Measurements from ENCODE around the gene CDK5RAP2.
"Not testable (repeated sequence)": the region's sequence is repeated elsewhere in the genome, so short reads cannot be mapped to it uniquely, and the experiment has no call there.

The CDK5RAP2 gene

DNA sequence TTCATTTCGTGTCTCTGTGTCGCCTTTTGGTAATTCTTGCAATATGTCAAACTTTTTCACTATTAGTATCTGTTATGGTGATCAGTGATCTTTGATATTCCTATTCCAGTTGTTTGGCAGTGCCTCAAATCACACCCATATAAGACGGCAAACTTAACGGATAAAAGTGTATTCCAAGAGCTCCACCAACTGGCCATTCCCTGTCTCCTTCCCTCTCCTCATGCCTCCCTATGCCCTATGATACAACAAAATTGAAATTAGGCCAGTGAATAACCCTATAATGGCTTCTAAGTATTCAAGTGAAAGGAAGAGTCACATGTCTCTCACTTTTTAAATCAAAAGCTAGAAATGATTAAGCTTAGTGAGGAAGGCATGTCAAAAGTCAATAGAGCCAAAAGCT lies 74.8 kb downstream of the CDK5RAP2 start:
- H3K27ac Mint-ChIP-seq, result no peak overlapping the region

GRCh38 chr9:120500733-120501132 lies 79.2 kb downstream of the CDK5RAP2 start:
- Mint-ChIP-seq H3K9me3 (no peaks in the 10 kb centered on the region), H3K4me3 (no peak overlapping the region), H3K27ac (peak overlapping the region; percentile 5), H3K4me1 (peaks cover 3% of the 10 kb centered on the region), H3K36me3 (peaks cover 40% of the 10 kb centered on the region), H3K27me3 (no peaks in the 10 kb centered on the region)
- ATAC-seq (ENCODE audit: low read depth), result no peak
- no peak for DNase-seq (ENCODE audit: low spot score in 2 of 2)

More for the DNA sequence above, 74.8 kb downstream of the CDK5RAP2 start:
- DNase-seq (ENCODE audit: low spot score in 2 of 2), result no peak
- Mint-ChIP-seq H3K36me3 (peaks cover 60% of the 10 kb centered on the region), H3K4me3 (no peak overlapping the region), H3K27me3 (no peaks in the 10 kb centered on the region), H3K9me3 (no peaks in the 10 kb centered on the region), H3K4me1 (peaks cover 3% of the 10 kb centered on the region)
- no peak for ATAC-seq (ENCODE audit: low read depth)

GRCh38 chr9:120497865-120498264 lies 82.1 kb downstream of the CDK5RAP2 start:
- not testable (repeated sequence) for H3K27ac Mint-ChIP-seq; H3K9me3 Mint-ChIP-seq; DNase-seq (ENCODE audit: low spot score in 2 of 2); H3K4me1 Mint-ChIP-seq; ATAC-seq (ENCODE audit: low read depth); H3K4me3 Mint-ChIP-seq; H3K27me3 Mint-ChIP-seq
- peaks cover 28% of the 10 kb centered on the region for H3K36me3 Mint-ChIP-seq

DNA sequence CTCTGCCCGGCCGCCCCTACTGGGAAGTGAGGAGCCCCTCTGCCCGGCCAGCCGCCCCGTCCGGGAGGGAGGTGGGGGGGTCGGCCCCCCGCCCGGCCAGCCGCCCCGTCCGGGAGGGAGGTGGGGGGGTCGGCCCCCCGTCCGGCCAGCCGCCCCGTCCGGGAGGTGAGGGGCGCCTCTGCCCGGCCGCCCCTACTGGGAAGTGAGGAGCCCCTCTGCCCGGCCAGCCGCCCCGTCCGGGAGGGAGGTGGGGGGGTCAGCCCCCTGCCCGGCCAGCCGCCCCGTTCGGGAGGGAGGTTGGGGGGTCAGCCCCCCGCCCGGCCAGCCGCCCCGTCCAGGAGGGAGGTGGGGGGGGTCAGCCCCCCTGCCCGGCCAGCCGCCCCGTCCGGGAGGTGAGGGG lies 83.5 kb downstream of the CDK5RAP2 start:
- DNase-seq (ENCODE audit: low spot score in 2 of 2); H3K4me1 Mint-ChIP-seq; ATAC-seq (ENCODE audit: low read depth); H3K27me3 Mint-ChIP-seq; H3K27ac Mint-ChIP-seq; H3K9me3 Mint-ChIP-seq; H3K4me3 Mint-ChIP-seq: not testable (repeated sequence)
- H3K36me3 Mint-ChIP-seq, result peaks cover 17% of the 10 kb centered on the region

DNA sequence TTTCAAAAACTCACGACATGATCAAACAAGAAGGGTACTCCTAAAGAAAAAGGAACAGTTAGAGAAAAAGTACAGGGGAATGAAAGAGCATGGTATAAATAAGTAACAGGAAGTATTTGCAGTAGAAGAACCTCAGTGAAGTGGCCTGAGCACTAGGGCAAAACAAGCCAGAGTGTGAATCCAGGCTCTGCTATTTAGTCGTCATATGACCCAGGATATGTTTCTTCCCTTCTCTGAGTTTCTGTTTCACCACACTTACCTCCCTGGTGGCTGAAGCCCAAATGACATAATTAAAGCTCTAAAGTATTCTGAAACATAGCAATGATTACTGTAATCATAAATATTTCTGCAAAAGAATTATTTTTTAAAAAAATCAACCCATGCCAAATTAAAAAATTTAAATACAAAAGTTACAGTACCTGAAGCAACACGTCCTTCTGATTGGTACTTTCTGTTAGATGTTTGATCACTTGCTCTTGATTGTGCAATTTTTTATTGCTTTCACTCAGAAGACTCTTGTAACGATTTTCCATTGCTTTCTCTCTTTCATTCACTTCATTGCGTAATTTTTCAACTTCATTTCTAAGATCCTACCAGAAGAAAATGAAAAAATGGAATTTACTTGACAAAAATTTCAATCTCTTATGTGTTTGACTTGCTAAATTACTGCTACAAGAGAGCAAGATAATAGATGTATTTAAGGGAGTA lies 88.9 kb downstream of the CDK5RAP2 start:
- Mint-ChIP-seq H3K9me3 (peaks cover 1% of the 10 kb centered on the region), H3K27ac (peak overlapping the region; percentile 29), H3K4me1 (peaks cover 4% of the 10 kb centered on the region), H3K36me3 (peaks cover 41% of the 10 kb centered on the region), H3K4me3 (no peak overlapping the region), H3K27me3 (no peaks in the 10 kb centered on the region)
- DNase-seq (ENCODE audit: low spot score in 2 of 2) (no peak), ATAC-seq (ENCODE audit: low read depth) (peak; percentile 79)

DNA sequence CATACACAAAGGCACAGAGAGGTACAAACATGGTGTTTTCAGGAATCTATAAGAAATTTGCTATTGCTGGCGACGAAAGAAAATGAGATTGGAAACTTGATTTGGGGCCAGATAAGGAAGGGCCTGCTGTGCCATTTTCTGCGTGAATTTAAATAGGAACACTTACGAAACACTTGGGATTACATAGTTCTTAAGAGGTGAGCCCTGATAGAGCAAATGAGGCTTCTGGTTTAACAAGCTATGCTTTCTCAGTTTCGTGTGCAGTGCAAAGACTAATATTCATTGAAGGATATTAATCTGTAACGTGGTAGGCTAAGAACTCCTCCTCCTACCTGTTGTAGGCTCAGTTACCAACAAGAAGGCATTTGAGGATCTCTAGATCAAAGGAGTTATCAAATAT lies 93.1 kb downstream of the CDK5RAP2 start:
- no peak for ATAC-seq (ENCODE audit: low read depth)

GRCh38 chr9:120486347-120486746 lies 93.6 kb downstream of the CDK5RAP2 start:
- no peak overlapping the region for H3K4me3 Mint-ChIP-seq
- no peaks in the 10 kb centered on the region for H3K27me3 Mint-ChIP-seq
- DNase-seq (ENCODE audit: low spot score in 2 of 2) (no peak), ATAC-seq (ENCODE audit: low read depth) (no peak)
- H3K9me3 Mint-ChIP-seq, result no peaks in the 10 kb centered on the region
- H3K36me3 Mint-ChIP-seq, result peaks cover 51% of the 10 kb centered on the region
- H3K27ac Mint-ChIP-seq, result no peak overlapping the region
- peaks cover 4% of the 10 kb centered on the region for H3K4me1 Mint-ChIP-seq

More for the DNA sequence above, 93.1 kb downstream of the CDK5RAP2 start:
- Mint-ChIP-seq H3K9me3 (no peaks in the 10 kb centered on the region), H3K4me1 (peaks cover 4% of the 10 kb centered on the region), H3K4me3 (no peak overlapping the region), H3K27ac (no peak overlapping the region), H3K27me3 (no peaks in the 10 kb centered on the region), H3K36me3 (peaks cover 51% of the 10 kb centered on the region)
- DNase-seq (ENCODE audit: low spot score in 2 of 2), result no peak

- Mint-ChIP-seq H3K27me3 (no peaks in the 10 kb centered on the region), H3K4me1 (peaks cover 4% of the 10 kb centered on the region), H3K9me3 (no peaks in the 10 kb centered on the region), H3K36me3 (peaks cover 48% of the 10 kb centered on the region), H3K4me3 (no peak overlapping the region), H3K27ac (no peak overlapping the region)
- no peak for DNase-seq (ENCODE audit: low spot score in 2 of 2)
- no peak for ATAC-seq (ENCODE audit: low read depth)
These were observed 94.2 kb downstream of the CDK5RAP2 start for GRCh38 chr9:120485788-120486187.

GRCh38 chr9:120484162-120484561 lies 95.8 kb downstream of the CDK5RAP2 start:
- Mint-ChIP-seq H3K27ac (no peak overlapping the region), H3K4me1 (peaks cover 3% of the 10 kb centered on the region), H3K27me3 (no peaks in the 10 kb centered on the region), H3K4me3 (no peak overlapping the region), H3K36me3 (peaks cover 38% of the 10 kb centered on the region), H3K9me3 (no peaks in the 10 kb centered on the region)
- no peak for DNase-seq (ENCODE audit: low spot score in 2 of 2)
- no peak for ATAC-seq (ENCODE audit: low read depth)

DNA sequence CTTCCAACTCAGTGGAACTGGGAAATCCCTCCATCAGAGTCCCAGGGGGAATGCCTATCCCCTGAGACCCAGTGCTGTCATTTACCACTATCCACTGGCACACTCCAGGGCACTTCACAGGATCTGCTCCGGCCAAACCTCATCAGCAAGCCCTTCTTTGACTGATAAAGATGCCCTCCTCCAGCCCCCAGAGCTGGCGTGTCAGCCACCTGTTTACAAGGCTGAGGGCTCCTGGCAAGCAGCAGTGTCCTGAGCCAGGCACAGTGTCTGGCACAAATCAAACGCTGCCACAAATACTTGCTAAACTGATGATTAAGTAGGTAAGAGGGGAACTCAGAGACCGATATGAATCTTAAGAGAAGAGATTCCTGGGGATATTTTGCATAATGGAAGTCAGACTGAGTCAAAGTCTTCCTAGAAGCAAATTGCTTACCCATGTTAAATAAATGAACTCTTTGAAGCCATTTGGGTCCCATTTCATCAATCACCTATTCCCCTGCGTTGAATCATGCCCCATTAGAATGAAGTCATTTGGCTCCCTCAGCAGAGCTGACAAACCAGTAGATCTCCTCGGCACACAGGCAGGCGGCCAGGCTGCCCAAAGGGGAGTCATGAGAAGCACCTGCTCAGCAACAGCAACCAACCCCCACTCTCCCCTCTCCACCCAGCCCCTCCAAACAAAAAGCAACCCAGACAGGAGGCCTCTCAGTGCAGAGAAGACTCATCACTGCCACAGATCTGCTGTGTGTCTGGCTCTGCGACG lies 97.4 kb downstream of the CDK5RAP2 start:
- ATAC-seq (ENCODE audit: low read depth) (no peak), DNase-seq (ENCODE audit: low spot score in 2 of 2) (no peak)
- H3K4me3 Mint-ChIP-seq, result no peak overlapping the region
- H3K27ac Mint-ChIP-seq, result no peak overlapping the region
- no peaks in the 10 kb centered on the region for H3K9me3 Mint-ChIP-seq
- no peaks in the 10 kb centered on the region for H3K27me3 Mint-ChIP-seq
- peaks cover 31% of the 10 kb centered on the region for H3K36me3 Mint-ChIP-seq
- H3K4me1 Mint-ChIP-seq, result peaks cover 3% of the 10 kb centered on the region

GRCh38 chr9:120481846-120482245 lies 98.1 kb downstream of the CDK5RAP2 start:
- no peak for DNase-seq (ENCODE audit: low spot score in 2 of 2)
- H3K27me3 Mint-ChIP-seq, result no peaks in the 10 kb centered on the region
- H3K4me3 Mint-ChIP-seq, result no peak overlapping the region
- peaks cover 29% of the 10 kb centered on the region for H3K36me3 Mint-ChIP-seq
- peaks cover 3% of the 10 kb centered on the region for H3K4me1 Mint-ChIP-seq
- no peak overlapping the region for H3K27ac Mint-ChIP-seq
- H3K9me3 Mint-ChIP-seq, result no peaks in the 10 kb centered on the region
- no peak for ATAC-seq (ENCODE audit: low read depth)

DNA sequence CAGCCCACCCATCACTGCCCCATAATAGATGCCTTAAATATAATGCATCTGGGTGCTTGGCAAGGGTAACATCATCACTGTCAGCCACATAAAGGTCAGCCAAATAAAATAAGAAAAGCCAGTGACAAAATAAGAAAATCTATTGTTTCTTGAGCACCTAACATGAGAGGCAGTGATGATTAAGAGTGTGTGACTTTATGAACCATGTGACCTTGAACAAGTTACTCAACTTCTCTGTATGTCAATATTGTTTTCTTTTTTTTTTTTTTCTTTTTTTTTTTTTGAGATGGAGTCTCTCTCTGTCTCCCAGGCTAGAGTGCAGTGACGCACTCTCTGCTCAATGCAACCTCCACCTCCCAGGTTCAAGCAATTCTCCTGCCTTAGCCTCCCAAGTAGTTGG lies 98.7 kb downstream of the CDK5RAP2 start:
- Mint-ChIP-seq H3K4me1 (peaks cover 3% of the 10 kb centered on the region), H3K36me3 (peaks cover 23% of the 10 kb centered on the region), H3K27me3 (no peaks in the 10 kb centered on the region), H3K4me3 (no peak overlapping the region), H3K9me3 (no peaks in the 10 kb centered on the region), H3K27ac (no peak overlapping the region)
- ATAC-seq (ENCODE audit: low read depth) (no peak), DNase-seq (ENCODE audit: low spot score in 2 of 2) (no peak)

DNA sequence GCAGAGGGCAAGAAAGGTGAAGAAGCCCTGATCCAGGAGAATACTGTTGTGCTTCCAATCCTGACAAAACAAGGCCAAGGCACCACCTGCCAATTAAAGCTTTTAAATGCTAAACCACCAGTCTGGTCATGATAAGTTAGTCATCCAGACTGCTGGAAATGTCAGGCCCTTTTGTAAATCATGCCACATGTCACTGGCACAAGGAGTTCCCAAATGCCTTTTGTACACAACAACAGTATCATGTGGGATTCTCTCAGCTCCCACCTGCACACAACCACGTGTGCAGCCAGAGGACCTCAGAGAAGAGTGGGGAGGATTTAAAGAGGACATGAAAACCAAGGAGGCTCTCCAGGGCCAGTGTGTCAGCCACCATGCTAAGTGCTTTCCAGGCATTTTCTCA lies 99.3 kb downstream of the CDK5RAP2 start:
- Mint-ChIP-seq H3K4me3 (no peak overlapping the region), H3K27ac (no peak overlapping the region), H3K9me3 (no peaks in the 10 kb centered on the region), H3K27me3 (no peaks in the 10 kb centered on the region), H3K36me3 (peaks cover 25% of the 10 kb centered on the region), H3K4me1 (peaks cover 3% of the 10 kb centered on the region)
- no peak for DNase-seq (ENCODE audit: low spot score in 2 of 2)
- no peak for ATAC-seq (ENCODE audit: low read depth)

DNA sequence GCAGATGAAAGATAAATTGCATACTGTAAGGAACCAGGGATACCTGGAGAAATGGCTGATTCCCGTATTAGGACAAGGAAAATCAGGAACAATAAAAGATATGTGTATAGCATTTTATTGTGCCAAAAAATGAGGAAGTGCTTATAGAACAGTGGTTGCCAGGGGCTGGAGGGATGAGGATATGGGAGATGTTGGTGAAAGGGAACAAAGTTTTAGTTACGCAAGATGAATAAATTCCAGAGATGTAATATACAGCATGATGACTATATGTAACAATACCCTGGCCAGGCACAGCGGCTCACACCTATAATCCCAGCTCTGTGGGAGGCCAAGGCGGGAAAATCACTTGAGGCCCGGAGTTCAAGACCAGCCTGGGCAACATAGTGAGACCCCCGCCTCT lies 101.8 kb downstream of the CDK5RAP2 start:
- H3K27me3 Mint-ChIP-seq, result no peaks in the 10 kb centered on the region
- H3K4me3 Mint-ChIP-seq, result no peak overlapping the region
- DNase-seq (ENCODE audit: low spot score in 2 of 2), result no peak
- H3K9me3 Mint-ChIP-seq, result no peaks in the 10 kb centered on the region
- ATAC-seq (ENCODE audit: low read depth), result no peak
- H3K36me3 Mint-ChIP-seq, result peaks cover 32% of the 10 kb centered on the region
- no peak overlapping the region for H3K27ac Mint-ChIP-seq
- peaks cover 3% of the 10 kb centered on the region for H3K4me1 Mint-ChIP-seq

All from memory B cell (primary cell).